MCF 10A (cell line): ENCODE results near the gene TCP1. TPM values are rescaled to one million over a fixed set of nuclear protein-coding genes. Genes with fewer than 3 reads are reported as not detected.

Experiments
- BruUV-seq: library from RNA; stranded (reverse); fragments of 400-500 nt; replicated peaks from 2 replicates; lab custom pipeline; 2021; lab: Mats Ljungman, UMichigan
- CTCF ChIA-PET: fragments of 300-600 bp; sonication (Branson Sonifier 250); formaldehyde crosslinking; extraction: SDS; loops from one replicate; lab custom pipeline; 2021; ENCODE audit warnings: antibody characterized with exemption, inconsistent platforms; lab: Yijun Ruan, JAX
- POLR2A ChIA-PET: fragments of 300-600, 350-650 bp; sonication (Branson Sonifier 250); formaldehyde crosslinking; extraction: SDS; loops from one replicate; lab custom pipeline; 2020; ENCODE audit warnings: antibody characterized with exemption, inconsistent platforms; lab: Yijun Ruan, JAX
- DNase-seq: peaks from one replicate; pipeline ENCODE4 v3.0.0-alpha.2; 2018; ENCODE audit not compliant: unreplicated experiment
- H3K27ac Mint-ChIP-seq: one replicate; pipeline ENCODE4 v1.8.0; 2022; ENCODE audit warnings: mild to moderate bottlenecking, low read depth, mixed read lengths; ENCODE audit not compliant: unreplicated experiment
- H3K27me3 Mint-ChIP-seq: one replicate; pipeline ENCODE4 v1.8.0; 2022; ENCODE audit warnings: mixed read lengths; ENCODE audit not compliant: insufficient read depth, unreplicated experiment
- H3K36me3 Mint-ChIP-seq: one replicate; pipeline ENCODE4 v1.8.0; 2022; ENCODE audit warnings: mild to moderate bottlenecking, moderate library complexity, mixed read lengths; ENCODE audit not compliant: insufficient read depth, unreplicated experiment
- H3K4me1 Mint-ChIP-seq: one replicate; pipeline ENCODE4 v1.8.0; 2022; ENCODE audit warnings: mixed read lengths; ENCODE audit not compliant: insufficient read depth, unreplicated experiment
- H3K4me3 Mint-ChIP-seq: one replicate; pipeline ENCODE4 v1.8.0; 2022; ENCODE audit warnings: mild to moderate bottlenecking, moderate library complexity, mixed read lengths; ENCODE audit not compliant: unreplicated experiment
- H3K9me3 Mint-ChIP-seq: one replicate; pipeline ENCODE4 v1.8.0; 2022; ENCODE audit warnings: mixed read lengths; ENCODE audit not compliant: unreplicated experiment
- intact Hi-C: fragments of 100-400 bp; cut with micrococcal nuclease; formaldehyde crosslinking; loops from 2 replicates; pipeline ENCODE4 v1.14.1; 2022
- total RNA-seq: library from RNA; stranded (reverse); gene quantifications from 2 replicates; pipeline ENCODE4 v1.2.3, GENCODE V29; 2022
- TF ChIP-seq, protein P1 (sequence below): fragments of 200-600 bp; IDR thresholded peaks from one replicate; pipeline ENCODE4 v1.8.0; 2022; ENCODE audit warnings: antibody characterized with exemption, mild to moderate bottlenecking; ENCODE audit not compliant: unreplicated experiment

TCP1 gene
- total RNA-seq, 1 experiment from 2014 or later = 351 TPM

DNA sequence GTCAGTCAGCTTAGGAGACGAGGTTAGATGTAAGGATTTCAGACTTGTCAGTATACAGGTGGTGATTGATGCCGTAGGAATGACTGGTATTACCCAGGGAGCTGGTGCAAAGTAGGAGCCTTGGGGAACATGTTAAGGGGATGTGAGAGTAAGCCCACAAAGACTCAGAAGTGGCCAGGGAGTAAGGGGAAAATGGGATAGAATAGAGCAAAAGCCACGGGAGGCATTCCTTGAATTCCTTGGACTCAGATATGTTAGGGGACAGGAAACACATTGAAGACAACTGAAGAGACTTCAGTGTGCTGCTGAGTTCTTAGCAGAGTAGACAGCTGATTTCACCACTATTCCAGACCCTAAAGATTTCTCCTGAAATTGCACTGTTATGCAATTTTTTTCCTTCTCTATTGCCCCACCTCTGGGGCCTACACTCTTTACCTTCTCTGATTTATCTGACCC is 28.8 kb downstream of the TCP1 start:
- TF ChIP-seq, protein P1, sequence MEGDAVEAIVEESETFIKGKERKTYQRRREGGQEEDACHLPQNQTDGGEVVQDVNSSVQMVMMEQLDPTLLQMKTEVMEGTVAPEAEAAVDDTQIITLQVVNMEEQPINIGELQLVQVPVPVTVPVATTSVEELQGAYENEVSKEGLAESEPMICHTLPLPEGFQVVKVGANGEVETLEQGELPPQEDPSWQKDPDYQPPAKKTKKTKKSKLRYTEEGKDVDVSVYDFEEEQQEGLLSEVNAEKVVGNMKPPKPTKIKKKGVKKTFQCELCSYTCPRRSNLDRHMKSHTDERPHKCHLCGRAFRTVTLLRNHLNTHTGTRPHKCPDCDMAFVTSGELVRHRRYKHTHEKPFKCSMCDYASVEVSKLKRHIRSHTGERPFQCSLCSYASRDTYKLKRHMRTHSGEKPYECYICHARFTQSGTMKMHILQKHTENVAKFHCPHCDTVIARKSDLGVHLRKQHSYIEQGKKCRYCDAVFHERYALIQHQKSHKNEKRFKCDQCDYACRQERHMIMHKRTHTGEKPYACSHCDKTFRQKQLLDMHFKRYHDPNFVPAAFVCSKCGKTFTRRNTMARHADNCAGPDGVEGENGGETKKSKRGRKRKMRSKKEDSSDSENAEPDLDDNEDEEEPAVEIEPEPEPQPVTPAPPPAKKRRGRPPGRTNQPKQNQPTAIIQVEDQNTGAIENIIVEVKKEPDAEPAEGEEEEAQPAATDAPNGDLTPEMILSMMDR = no peak
- peak overlapping the region; percentile 88 for H3K4me3 Mint-ChIP-seq
- no peaks in the 10 kb centered on the region for H3K27me3 Mint-ChIP-seq
- intact Hi-C loops = no loop called here
- H3K27ac Mint-ChIP-seq = peak overlapping the region; percentile 82
- H3K9me3 Mint-ChIP-seq = no peaks in the 10 kb centered on the region
- peaks cover 99% of the 10 kb centered on the region for H3K36me3 Mint-ChIP-seq
- H3K4me1 Mint-ChIP-seq = peaks cover 28% of the 10 kb centered on the region
- peak; percentile 23 for DNase-seq
- no TSS peak for BruUV-seq
- ChIA-PET CTCF (interaction anchor here (1.0 to 1.5 kb wide), 4 partner anchors 40 to 93 kb away, joined by 3 to 6 read pairs (median 3); no protein-coding TSS in a partner anchor), POLR2A (interaction anchor here (0.7 to 4.6 kb wide), 9 partner anchors 9 to 94 kb away, joined by 3 to 59 read pairs (median 6); partner anchors contain the start of genes MRPL18, TCP1 and WTAP)

DNA sequence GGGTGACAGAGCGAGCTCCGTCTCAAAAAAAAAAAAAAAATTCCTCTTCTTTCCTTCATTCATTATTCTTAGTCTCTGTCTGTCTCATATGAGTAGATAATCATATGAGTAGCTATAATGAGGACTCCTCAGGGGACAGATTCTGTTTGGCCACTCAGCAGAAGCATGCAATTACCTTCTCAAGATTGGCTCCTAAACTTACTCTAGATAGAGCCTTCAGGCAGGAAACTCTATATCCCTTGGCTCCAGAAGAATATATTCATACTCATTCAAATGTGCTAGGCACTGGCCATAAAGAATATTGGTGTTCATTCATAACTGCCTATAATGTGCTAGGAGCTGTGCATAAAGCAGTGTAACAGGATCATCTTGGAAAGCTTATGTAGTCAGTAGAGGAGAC is 29.8 kb downstream of the TCP1 start:
- no TSS peak for BruUV-seq
- TF ChIP-seq, protein P1 = no peak
- DNase-seq = peak; percentile 9
- H3K27me3 Mint-ChIP-seq = no peaks in the 10 kb centered on the region
- intact Hi-C loops = no loop called here
- peaks cover 99% of the 10 kb centered on the region for H3K36me3 Mint-ChIP-seq
- ChIA-PET CTCF (interaction anchor here (0.6 to 1.5 kb wide), 8 partner anchors 39 to 328 kb away, joined by 3 to 6 read pairs (median 3); no protein-coding TSS in a partner anchor), POLR2A (interaction anchor here (0.7 to 4.6 kb wide), 6 partner anchors 8 to 68 kb away, joined by 3 to 59 read pairs (median 7); partner anchors contain the start of genes MRPL18, TCP1 and WTAP)
- peaks cover 28% of the 10 kb centered on the region for H3K4me1 Mint-ChIP-seq
- H3K9me3 Mint-ChIP-seq = no peaks in the 10 kb centered on the region
- H3K4me3 Mint-ChIP-seq = no peak overlapping the region
- no peak overlapping the region for H3K27ac Mint-ChIP-seq

DNA sequence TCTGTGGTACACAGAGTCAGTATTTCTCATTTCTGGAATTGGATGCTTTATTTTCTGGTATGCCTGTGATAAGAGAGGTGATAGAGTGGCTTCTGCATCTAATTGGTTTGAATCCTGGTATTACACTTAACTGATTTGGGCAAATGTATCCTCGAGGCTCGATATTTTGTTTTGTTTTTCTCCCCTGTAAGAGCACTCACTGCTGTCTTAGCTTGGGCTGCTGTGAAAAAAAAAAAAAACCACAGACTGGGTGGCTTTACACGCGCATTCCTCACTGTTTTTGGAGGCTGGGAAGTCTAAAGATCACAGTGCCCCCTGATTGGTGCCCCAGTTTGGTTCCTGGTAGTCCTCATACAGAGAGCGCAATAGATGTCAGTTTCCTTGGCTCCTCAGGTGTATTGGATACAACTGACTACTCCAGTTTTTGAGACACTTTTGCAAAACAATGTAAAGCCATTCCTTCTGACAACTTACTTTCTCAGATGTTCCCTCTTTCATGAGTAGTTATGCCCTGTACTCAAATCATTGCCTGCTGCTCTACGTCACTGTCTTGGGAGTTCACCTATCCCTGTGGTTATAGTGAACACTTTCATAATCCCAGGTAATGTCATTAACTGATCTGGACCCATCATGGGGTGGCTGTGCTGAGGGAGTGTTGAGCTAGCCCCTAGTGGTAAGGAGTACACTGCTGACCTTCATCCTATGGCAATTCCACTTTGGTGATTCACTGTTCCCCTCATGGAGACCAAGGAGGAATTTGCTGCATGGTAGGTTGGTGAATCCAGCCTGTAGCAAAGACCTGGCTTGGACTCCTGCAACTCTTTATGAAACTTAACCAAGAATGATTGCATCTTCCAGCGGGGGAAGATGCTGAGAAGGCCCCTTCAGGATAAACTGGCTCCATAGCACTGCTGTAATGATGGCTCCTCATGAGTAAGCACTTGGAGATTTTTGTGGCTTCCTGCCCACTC is 31.1 kb downstream of the TCP1 start:
- no peaks in the 10 kb centered on the region for H3K27me3 Mint-ChIP-seq
- DNase-seq = peak; percentile 30
- BruUV-seq = no TSS peak
- H3K4me3 Mint-ChIP-seq = no peak overlapping the region
- ChIA-PET POLR2A (interaction anchor here (0.7 to 3.9 kb wide), 2 partner anchors 30 to 1614 kb away, joined by 3 to 59 read pairs; partner anchors contain the start of gene WTAP), CTCF (no interaction called here)
- H3K27ac Mint-ChIP-seq = peak overlapping the region; percentile 51
- H3K36me3 Mint-ChIP-seq = peaks cover 99% of the 10 kb centered on the region
- no peaks in the 10 kb centered on the region for H3K9me3 Mint-ChIP-seq
- intact Hi-C loops = no loop called here
- H3K4me1 Mint-ChIP-seq = peaks cover 28% of the 10 kb centered on the region
- TF ChIP-seq, protein P1 = no peak

DNA sequence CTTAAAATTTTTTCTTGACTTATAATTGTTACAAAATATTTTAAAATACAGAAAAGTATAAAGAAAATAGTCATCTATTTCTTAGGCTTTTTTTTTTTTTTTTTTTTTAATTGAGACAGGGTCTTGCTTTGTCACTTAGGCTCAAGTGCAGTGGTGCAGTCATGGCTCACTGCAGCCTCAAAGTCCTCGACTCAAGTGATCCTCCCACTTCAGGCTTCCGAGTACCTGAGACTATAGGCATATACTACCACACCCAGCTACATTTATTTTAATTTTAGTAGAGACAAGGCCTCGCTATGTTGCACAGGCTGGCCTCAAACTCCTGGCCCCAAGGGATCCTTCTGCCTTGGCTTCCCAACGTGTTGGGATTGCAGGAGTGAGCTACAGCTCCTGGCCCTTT is 32.9 kb downstream of the TCP1 start:
- Mint-ChIP-seq H3K36me3 (peaks cover 100% of the 10 kb centered on the region), H3K4me3 (no peak overlapping the region), H3K27me3 (no peaks in the 10 kb centered on the region), H3K9me3 (no peaks in the 10 kb centered on the region), H3K4me1 (peaks cover 21% of the 10 kb centered on the region), H3K27ac (no peak overlapping the region)
- BruUV-seq = no TSS peak
- POLR2A ChIA-PET = interaction anchor here (0.6 to 1.2 kb wide), 8 partner anchors 20 to 658 kb away, joined by 3 to 4 read pairs (median 3); partner anchors contain the start of gene WTAP
- TF ChIP-seq, protein P1 = no peak
- intact Hi-C loops = no loop called here
- CTCF ChIA-PET = interaction anchor here (0.6 to 0.8 kb wide), 3 partner anchors 36 to 69 kb away, joined by 3 to 4 read pairs (median 3); no protein-coding TSS in a partner anchor
- DNase-seq = no peak
